Pancreas (tissue), 10 donors: Measurements from ENCODE around the gene NEK7. TPM values are rescaled to one million over a fixed set of nuclear protein-coding genes. Genes with fewer than 3 reads are reported as not detected.

Experiments used
- ATAC-seq, 4 donors: fragments of 200-7000 bp; cut with Tn5 transposase; one replicate each; pipeline versions ENCODE4 v1.8.0 to v1.9.1; 2020; ENCODE audit warnings: mild to moderate bottlenecking in 4 of 4, moderate library complexity in 4 of 4
- DNase-seq, 6 donors: peaks; one replicate each; pipeline ENCODE4 v3.0.0-alpha.2; 2020
- FAIRE-seq: peaks from 2 replicates; lab custom pipeline; 2012; peaks lifted over from hg19 to GRCh38; lab: Jason Lieb, UNC
- H3K27ac ChIP-seq, 4 donors: fragments of 200-600 bp; sonication (generic); 1 replicate in 3 of 4; 2 replicates in 1 of 4; pipeline versions ENCODE4 v1.5.0 to v1.8.0; 2020
- H3K27me3 ChIP-seq, 4 donors: fragments of 200-600 bp; one replicate each; pipeline ENCODE4 v1.8.0; 2021
- H3K36me3 ChIP-seq, 3 donors: fragments of 200-600 bp; sonication (generic) in 1 of 3; one replicate each; pipeline versions ENCODE4 v1.5.0 to v1.8.0; 2020 to 2021
- H3K4me1 ChIP-seq, 3 donors: fragments of 200-600 bp; one replicate each; pipeline ENCODE4 v1.8.0; 2021
- H3K4me3 ChIP-seq, 4 donors: fragments of 200-600 bp; sonication (generic) in 2 of 4; one replicate each; pipeline versions ENCODE4 v1.5.0 to v1.8.0; 2020 to 2021
- H3K9me3 ChIP-seq, 4 donors: fragments of 200-600 bp; one replicate each; pipeline ENCODE4 v1.8.0; 2021
- CTCF ChIP-seq, 4 donors: fragments of 200-600 bp; sonication (generic) in 3 of 4; IDR thresholded peaks; one replicate each; pipeline versions ENCODE4 v1.5.0 to v1.8.0; 2021; ENCODE audit warnings: antibody characterized with exemption in 4 of 4
- WGBS, 2 donors: extraction: QIAGEN DNeasy Blood & Tissue Kit; methylation state at CpG; one replicate each; pipeline ENCODE4 v1.1.7; 2013; 5-methylcytosine and 5-hydroxymethylcytosine counted together
- intact Hi-C, 3 donors: fragments of 100-400 bp; cut with DNase I; formaldehyde crosslinking; loops; one replicate each; pipeline versions ENCODE4 v1.11.1 to v1.14.2; 2022
- polyA plus RNA-seq, 2 donors: library from polyadenylated mRNA; stranded (reverse); fragments of 200-250 nt; gene quantifications; one replicate each; pipeline ENCODE4 v1.2.3, GENCODE V29; 2013
- total RNA-seq, 6 donors: library from RNA; stranded (reverse); fragmentation: NEBNext Ultra II Directional in 4 of 6; extraction: Animal tissue kit (Norgen Biotek cat#: 25700) in 4 of 6; gene quantifications; one replicate each; pipeline versions ENCODE4 v1.2.1 to v1.2.4, GENCODE V29; 2021 to 2023
- donor health status: healthy with polysubstance abuse.
- donor health status: DM: no; HTN: no; CAD: no; lungs with moderate emphysema.
- donor health status: DM: no; HTN: no; CAD: no.
- donor health status: control.
- donor health status: control.
- donor health status: Bipolar disorder and iron deficiency.
- donor health status: DM: yes; HTN: yes; CAD: no.
- donor health status: DM: no; HTN: no; CAD: no.
- donor health status: DM: no; HTN: no; CAD: no.
- donor health status: DM: yes; HTN: yes; CAD: no.

NEK7 gene
- total and polyA plus RNA-seq, 8 donors = 8.0 to 36.3 (median 20.9) TPM

GRCh38 chr1:198116069-198116468 lies 40.7 kb upstream of the NEK7 start:
- Histone ChIP-seq H3K4me3 (no peak overlapping the region), H3K27me3 (no peaks in the 10 kb centered on the region), H3K4me1 (no peaks in the 10 kb centered on the region), H3K9me3 (no peaks in the 10 kb centered on the region), H3K36me3 (no peaks in the 10 kb centered on the region), H3K27ac (no peak overlapping the region)
- FAIRE-seq (no peak), DNase-seq (no peak), ATAC-seq (no peak)
- TF ChIP-seq CTCF (IDR thresholded peaks at IDR 0.05) = no peak
- WGBS, 2 donors = 61 to 64% methylated on average over 1 of the region's 1 CpG
- intact Hi-C loops = no loop called here

DNA sequence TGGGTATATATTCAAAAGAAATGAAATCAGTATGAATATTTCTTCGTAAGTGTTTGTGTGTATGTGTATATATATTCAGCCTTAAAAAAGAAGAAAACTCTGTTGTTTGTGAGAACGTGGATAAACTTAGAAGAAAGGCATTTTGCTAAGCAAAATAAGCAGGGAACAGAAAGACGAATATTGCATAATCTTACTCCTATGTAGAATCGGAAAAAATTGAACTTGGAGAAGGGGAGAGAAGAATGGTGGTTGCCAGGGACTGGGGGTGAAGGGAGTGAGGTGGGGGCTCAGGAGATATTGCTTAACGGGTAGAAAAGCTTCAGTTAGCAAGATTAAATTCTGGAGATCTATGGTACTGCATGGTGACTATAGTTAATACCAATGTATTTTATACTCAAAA lies 40.3 kb upstream of the NEK7 start:
- no peaks in the 10 kb centered on the region for H3K27me3 ChIP-seq
- H3K4me3 ChIP-seq = no peak overlapping the region
- no peaks in the 10 kb centered on the region for H3K4me1 ChIP-seq
- H3K36me3 ChIP-seq = no peaks in the 10 kb centered on the region
- no peak for DNase-seq
- ATAC-seq = no peak
- H3K27ac ChIP-seq = no peak overlapping the region
- no peak for TF ChIP-seq CTCF (IDR thresholded peaks at IDR 0.05)
- no peak for FAIRE-seq
- H3K9me3 ChIP-seq = no peaks in the 10 kb centered on the region
- intact Hi-C loops = no loop called here
- 76 to 83% methylated on average over 5 of the region's 5 CpGs for WGBS, 2 donors

GRCh38 chr1:198117267-198117666 lies 39.5 kb upstream of the NEK7 start:
- intact Hi-C loops = no loop called here
- no peaks in the 10 kb centered on the region for H3K9me3 ChIP-seq
- H3K27ac ChIP-seq = no peak overlapping the region
- FAIRE-seq (no peak), DNase-seq (no peak), ATAC-seq (no peak)
- no peaks in the 10 kb centered on the region for H3K27me3 ChIP-seq
- TF ChIP-seq CTCF (IDR thresholded peaks at IDR 0.05) = no peak
- WGBS, 2 donors = 83 to 91% methylated on average over 1 of the region's 1 CpG
- H3K4me3 ChIP-seq = no peak overlapping the region
- H3K4me1 ChIP-seq = no peaks in the 10 kb centered on the region
- no peaks in the 10 kb centered on the region for H3K36me3 ChIP-seq

- DNase-seq (peak in 2 of 6 donors; percentile 17 to 27), ATAC-seq (peak in 3 of 4 donors; percentile 16 to 60 (median 39)), FAIRE-seq (no peak)
- WGBS, 2 donors = 43 to 46% methylated on average over 2 of the region's 2 CpGs
- intact Hi-C loops = no loop called here
- Histone ChIP-seq H3K27me3 (no peaks in the 10 kb centered on the region), H3K4me1 (no peaks in the 10 kb centered on the region), H3K4me3 (no peak overlapping the region), H3K36me3 (no peaks in the 10 kb centered on the region), H3K9me3 (no peaks in the 10 kb centered on the region), H3K27ac (no peak overlapping the region)
- no peak for TF ChIP-seq CTCF (IDR thresholded peaks at IDR 0.05)
Measured at GRCh38 chr1:198118134-198118533, 38.7 kb upstream of the NEK7 start.

DNA sequence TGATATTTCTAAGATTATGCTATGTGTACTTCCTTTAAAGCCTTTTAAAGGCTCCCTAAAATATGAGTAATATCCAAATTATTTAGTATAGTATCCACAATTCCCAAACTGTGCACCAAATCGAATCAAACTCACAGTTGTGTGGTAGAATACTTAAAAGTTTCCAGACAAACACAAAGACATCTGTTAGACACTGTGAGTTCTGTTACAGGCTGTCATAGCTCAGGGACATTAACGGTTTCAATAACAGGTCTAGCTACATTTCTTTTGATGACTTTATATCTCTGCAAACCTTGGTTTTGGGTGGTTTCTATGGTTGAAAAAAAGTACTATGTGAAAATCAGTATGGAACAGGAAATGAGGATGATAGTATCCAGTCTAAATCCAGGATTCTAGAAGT lies 36.9 kb upstream of the NEK7 start:
- no peak overlapping the region for H3K4me3 ChIP-seq
- ATAC-seq = no peak
- H3K4me1 ChIP-seq = no peaks in the 10 kb centered on the region
- intact Hi-C loops = no loop called here
- no peaks in the 10 kb centered on the region for H3K9me3 ChIP-seq
- no peak overlapping the region for H3K27ac ChIP-seq
- DNase-seq = no peak
- H3K27me3 ChIP-seq = no peaks in the 10 kb centered on the region
- no peak for TF ChIP-seq CTCF (IDR thresholded peaks at IDR 0.05)
- WGBS, 2 donors = 50 to 63% methylated on average over 2 of the region's 2 CpGs
- FAIRE-seq = no peak
- peaks cover 0 to 3% (median 0%) of the 10 kb centered on the region in 3 donors for H3K36me3 ChIP-seq
